ENCODE data around the gene MEAK7.
A peak's percentile ranks its signal among the peaks of the same experiment; 100 is the strongest.
"Not testable (repeated sequence)": the region's sequence is repeated elsewhere in the genome, so short reads cannot be mapped to it uniquely, and the experiment has no call there.

The MEAK7 gene

DNA sequence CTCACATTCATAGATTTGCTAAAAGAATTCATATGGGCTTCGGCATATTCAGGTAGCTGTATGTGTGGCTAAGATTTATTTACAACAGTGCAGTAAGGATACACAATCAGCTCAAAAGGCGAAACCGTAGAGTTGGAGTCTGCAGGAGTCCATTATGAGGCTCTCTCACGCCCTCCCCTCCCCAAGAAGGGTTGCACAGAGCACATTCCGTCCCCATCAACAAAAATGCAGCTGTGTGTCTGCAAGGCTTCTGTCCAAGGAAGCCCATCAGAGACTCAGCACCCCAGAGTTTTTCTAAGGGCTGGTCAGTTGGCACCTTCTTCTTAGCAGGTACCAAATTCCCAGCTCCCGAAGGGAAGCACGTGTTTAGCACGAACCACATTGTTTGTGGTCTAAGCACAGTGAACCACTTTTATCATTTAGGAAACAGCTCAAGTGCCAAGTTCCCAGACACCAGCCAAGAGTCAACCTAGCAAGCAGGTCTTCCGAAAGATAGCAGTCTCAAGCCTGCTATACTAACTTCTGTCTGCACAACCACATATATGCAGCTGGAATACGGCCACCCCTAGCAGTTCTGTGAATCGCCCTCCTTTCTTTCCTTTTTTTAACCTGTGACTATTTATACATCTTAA is 28.5 kb upstream of the MEAK7 start:
- no peak for DNase-seq (ENCODE audit: low read depth in 4 of 4, low spot score in 1 of 4)

DNA sequence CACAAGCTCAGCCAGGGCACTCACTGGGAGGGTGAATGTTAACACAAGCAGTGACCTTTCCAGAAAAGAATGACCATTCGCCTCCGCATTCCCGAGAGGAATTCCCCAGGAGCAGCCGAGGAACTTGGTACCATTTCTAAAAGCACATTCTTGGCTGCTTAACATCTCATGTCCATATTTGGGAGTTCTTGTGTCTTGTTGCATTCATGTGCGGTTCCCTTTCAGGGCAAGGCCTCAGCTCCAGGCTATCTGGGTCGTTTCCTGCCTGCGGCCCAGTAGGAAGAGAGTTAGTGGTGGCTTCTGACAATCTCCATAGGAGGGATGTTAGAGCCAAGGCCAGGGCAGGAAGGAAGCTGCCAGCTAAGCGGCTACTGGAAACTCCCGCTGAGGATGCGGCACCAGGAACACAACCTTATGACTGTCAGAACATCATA is 27.8 kb upstream of the MEAK7 start:
- no peak for DNase-seq (ENCODE audit: low read depth in 4 of 4, low spot score in 1 of 4)

DNA sequence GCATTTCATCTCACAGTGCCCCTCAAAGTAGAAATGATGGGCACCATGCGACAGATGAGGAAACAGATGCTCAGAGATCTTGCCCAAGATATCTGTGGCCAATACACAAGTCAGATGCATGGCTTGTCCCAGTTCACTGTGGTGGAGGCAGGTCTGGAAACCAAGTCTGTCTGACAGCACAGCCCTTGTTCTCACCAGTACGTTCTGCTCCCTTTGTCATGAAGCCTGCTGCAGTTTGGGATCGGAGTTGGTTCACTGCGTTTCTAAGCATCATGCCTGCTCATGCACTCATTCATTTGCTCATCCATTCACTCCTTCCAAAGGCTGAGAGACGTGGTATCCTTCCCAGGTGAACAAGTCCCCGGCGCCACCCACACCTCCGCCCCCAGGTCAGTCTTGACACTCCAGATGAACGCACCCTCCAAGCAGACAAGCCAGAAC is 27.2 kb upstream of the MEAK7 start:
- DNase-seq (ENCODE audit: low read depth in 4 of 4, low spot score in 1 of 4), result no peak

- DNase-seq (ENCODE audit: low read depth in 4 of 4, low spot score in 1 of 4), result no peak
These were observed 26.1 kb upstream of the MEAK7 start for GRCh38 chr16:84530590-84530989.

DNA sequence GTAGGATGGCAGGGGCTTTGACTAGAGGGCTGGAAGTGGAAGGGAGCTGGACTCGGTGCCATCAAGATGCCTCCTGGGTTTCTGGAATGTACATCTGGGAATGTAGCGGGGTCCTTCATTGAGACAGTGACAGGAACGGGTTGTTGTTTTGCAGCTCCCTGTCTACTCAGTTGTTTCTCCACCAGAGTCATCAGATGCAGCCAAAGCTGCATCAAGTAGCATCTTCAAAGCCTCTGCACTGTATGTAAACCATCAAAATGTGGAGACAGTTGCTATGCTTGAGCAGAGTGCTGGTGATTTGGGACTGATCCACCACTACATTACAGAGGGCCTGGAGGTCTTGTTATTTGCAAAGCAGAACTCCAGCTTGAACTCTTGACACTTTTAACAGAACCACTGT is 25.1 kb upstream of the MEAK7 start:
- no peak for DNase-seq (ENCODE audit: low read depth in 4 of 4, low spot score in 1 of 4)

GRCh38 chr16:84528322-84528721 is 23.9 kb upstream of the MEAK7 start:
- no peak for DNase-seq (ENCODE audit: low read depth in 4 of 4, low spot score in 1 of 4)

GRCh38 chr16:84527532-84528269 is 23.2 kb upstream of the MEAK7 start:
- no peak for DNase-seq (ENCODE audit: low read depth in 4 of 4, low spot score in 1 of 4)

DNA sequence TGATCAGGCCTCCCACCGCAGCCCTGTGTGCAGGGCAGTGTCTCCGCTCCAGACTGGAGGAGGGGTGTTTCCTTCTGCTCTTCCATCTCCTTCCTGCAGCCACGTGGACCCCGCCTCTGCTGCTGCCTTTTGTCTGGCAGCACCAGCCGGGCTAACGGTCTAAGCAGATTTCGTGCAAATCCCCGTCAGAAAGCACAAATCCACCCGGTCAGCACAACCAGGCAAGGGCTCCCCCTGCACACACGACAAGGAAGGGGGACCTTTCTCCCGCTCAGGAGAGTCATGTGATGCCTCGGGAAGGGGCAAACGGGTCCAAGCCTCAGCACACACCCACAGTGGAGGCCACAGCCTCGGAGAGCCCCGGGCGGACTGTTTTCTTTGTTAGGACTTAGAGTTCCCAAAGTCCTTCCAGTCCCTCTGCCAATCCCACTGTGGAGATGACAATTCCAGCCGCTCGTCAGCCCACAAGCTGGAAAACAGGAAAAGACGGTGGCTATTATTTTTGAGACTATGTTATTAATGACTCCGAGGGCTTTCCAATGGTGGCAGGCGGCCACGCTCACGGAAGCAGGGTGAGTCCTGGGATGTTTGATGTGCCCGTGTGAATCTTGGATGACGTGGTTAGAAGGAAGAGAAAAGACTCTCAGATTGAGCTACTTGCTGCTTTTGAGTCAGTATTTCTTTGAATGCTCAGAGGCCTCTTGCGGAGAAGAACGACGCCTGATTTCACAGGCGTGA is 22.5 kb upstream of the MEAK7 start:
- no peak for DNase-seq (ENCODE audit: low read depth in 4 of 4, low spot score in 1 of 4)

- not testable (repeated sequence) for DNase-seq (ENCODE audit: low read depth in 4 of 4, low spot score in 1 of 4)
These were observed 20.6 kb upstream of the MEAK7 start for GRCh38 chr16:84524941-84525581.

- DNase-seq (ENCODE audit: low read depth in 4 of 4, low spot score in 1 of 4), result no peak
These were observed 20.0 kb upstream of the MEAK7 start for GRCh38 chr16:84524346-84524920.

DNA sequence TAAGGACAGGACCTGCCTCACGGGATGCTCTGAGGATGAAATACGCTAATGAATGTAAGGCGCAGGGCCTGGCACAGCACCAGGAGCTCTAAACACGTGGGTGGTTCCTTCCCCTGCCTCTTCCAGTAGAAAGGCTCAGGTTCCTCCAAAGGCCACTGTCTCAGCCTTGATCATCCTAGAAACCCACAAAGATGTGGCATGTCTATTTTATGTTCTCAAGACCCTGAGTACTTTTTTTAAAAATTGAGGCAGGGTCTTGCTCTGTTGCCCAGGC is 17.0 kb upstream of the MEAK7 start:
- DNase-seq (ENCODE audit: low read depth in 4 of 4, low spot score in 1 of 4), result no peak

- no peak for DNase-seq (ENCODE audit: low read depth in 4 of 4, low spot score in 1 of 4)
These were observed 16.5 kb upstream of the MEAK7 start for GRCh38 chr16:84520725-84521496.

- DNase-seq (ENCODE audit: low read depth in 4 of 4, low spot score in 1 of 4), result no peak
These were observed 15.4 kb upstream of the MEAK7 start for GRCh38 chr16:84519855-84520254.

- no peak for DNase-seq (ENCODE audit: low read depth in 4 of 4, low spot score in 1 of 4)
These were observed 14.4 kb upstream of the MEAK7 start for GRCh38 chr16:84518804-84519341.

DNA sequence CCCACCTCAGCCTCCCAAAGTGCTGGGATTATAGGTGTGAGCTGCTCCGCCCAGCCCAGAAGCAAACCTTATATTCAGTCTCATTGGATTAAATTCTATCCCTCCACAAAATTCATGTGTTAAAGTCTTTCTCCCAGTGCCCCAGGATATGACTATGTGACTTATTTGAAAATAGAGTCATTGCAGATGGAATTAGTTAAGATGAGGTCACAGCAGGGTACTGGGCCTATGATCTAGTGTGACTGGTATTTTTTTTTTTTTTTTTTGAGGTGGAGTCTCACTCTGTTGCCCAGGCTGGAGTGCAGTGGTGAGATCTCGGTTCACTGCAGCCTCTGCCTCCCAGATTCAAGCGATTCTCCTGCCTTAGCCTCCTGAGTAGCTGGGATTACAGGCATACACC is 13.8 kb upstream of the MEAK7 start:
- not testable (repeated sequence) for DNase-seq (ENCODE audit: low read depth in 4 of 4, low spot score in 1 of 4)

DNA sequence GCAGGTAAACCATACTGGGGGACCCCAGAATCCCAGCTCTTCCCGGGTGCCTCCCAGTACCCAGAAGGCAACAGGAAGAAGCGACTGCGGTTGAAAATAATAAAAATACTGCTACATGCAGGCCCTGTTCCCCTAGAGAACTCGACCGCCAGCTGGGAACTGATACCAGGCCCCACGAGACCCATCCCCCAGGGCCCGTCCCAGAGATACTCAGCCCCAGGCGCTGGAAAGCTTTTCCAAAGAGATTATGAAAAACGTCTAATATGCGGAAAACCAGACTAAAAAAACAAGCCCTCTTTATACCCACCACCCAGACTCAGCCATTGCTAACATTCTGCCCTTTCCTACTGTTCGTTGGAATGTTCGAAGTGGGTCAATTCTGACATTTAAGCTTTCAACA is 12.9 kb upstream of the MEAK7 start:
- no peak for DNase-seq (ENCODE audit: low read depth in 4 of 4, low spot score in 1 of 4)

GRCh38 chr16:84514874-84515835 is 10.7 kb upstream of the MEAK7 start:
- DNase-seq (ENCODE audit: low read depth in 4 of 4, low spot score in 1 of 4), result peak; percentile 34 to 74 (median 52)

DNA sequence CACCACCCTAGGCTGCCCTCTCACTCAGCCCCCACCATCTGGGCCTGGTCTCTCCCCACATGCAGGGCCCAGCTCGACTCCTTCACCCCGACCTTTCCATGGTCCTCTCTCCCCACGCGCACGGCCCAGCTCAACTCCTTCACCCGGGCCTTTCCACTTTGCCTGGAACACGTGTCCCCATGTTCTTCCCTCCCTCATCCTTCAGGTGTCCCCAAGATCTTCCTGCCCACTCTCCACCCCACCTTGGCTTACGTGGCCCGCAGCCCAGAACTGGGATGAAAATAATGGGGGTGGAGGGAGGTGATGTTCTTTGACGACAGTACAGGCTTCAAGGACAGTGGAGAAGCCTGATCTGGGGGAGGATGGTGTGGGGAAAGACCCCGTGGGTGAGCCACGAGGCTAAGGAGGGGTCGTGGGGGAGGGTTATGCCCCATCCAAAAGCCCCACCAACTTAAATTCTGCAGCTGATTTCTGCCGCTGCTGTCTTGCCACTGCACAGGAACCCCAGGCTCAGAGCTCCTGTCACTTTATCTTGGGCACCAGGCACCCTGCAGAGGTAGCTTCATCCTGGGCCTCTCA is 9.9 kb upstream of the MEAK7 start:
- DNase-seq (ENCODE audit: low read depth in 4 of 4, low spot score in 1 of 4), result no peak

- DNase-seq (ENCODE audit: low read depth in 4 of 4, low spot score in 1 of 4), result no peak
These were observed 9.2 kb upstream of the MEAK7 start for GRCh38 chr16:84513666-84514065.
